NOMO-1 treated with DMSO at 0.1 percent for 48 hours (cell line): Measurements from ENCODE around the gene ALOX12B.
A peak's percentile ranks its signal among the peaks of the same experiment; 100 is the strongest.
"Not testable (repeated sequence)": the region's sequence is repeated elsewhere in the genome, so short reads cannot be mapped to it uniquely, and the experiment has no call there.

ENCODE experiments used
- DNase-seq: peaks from one replicate; lab custom pipeline; 2025; ENCODE audit not compliant: unreplicated experiment; lab: John Stamatoyannopoulos, UW

ALOX12B gene

GRCh38 chr17:8118769-8119580 is 31.5 kb upstream of the ALOX12B start:
- peak; percentile 63 for DNase-seq

GRCh38 chr17:8117980-8118768 is 30.7 kb upstream of the ALOX12B start, which contains the start of gene ALOXE3:
Gene ALOXE3 (minus strand): TSS chr17:8118514. CDS start chr17:8117990, 524 bp downstream.
- DNase-seq, result no peak

GRCh38 chr17:8117367-8117979 is 30.0 kb upstream of the ALOX12B start:
- no peak for DNase-seq

DNA sequence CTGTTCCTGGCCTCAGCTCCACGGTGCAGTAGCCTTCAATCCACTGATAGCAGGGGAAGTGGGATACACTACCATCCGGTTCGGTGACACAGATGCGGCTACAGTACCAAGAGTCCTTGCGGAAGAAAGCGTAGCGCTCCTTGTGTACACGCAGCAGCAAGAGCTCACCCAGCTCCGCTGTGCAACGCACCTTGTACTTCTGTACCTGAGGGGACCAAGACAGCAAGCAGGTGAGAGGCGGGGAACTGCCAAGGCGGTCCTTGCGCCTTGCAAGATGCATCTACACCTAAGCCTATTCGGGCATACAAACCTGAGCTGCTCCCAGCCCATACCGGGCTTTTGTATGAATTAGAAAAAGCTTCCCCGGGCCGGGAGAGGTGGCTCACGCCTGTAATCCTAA is 29.3 kb upstream of the ALOX12B start:
- no peak for DNase-seq

GRCh38 chr17:8110907-8111306 is 23.4 kb upstream of the ALOX12B start:
- no peak for DNase-seq

DNA sequence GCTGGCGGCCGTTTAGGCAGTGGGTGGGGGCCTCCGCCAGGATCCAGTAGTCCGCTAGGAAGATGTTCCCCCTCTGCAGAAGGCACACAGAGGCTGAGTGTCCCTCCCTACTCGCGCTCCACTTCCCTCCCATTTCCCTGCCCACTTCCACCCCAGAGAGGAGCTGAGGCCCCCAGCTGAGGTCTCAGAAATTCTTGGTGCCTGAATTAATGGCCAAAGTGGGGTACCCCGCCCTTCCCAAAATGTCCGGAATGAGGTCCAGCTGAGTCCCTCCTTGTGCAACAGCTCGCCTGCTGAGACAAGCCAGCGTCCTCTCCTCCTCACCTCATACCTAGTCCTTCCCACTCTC is 22.9 kb upstream of the ALOX12B start:
- DNase-seq, result no peak

- DNase-seq, result peak; percentile 17
Measured at GRCh38 chr17:8109661-8110455, 22.3 kb upstream of the ALOX12B start.

- no peak for DNase-seq
Measured at GRCh38 chr17:8108972-8109660, 21.6 kb upstream of the ALOX12B start.

DNA sequence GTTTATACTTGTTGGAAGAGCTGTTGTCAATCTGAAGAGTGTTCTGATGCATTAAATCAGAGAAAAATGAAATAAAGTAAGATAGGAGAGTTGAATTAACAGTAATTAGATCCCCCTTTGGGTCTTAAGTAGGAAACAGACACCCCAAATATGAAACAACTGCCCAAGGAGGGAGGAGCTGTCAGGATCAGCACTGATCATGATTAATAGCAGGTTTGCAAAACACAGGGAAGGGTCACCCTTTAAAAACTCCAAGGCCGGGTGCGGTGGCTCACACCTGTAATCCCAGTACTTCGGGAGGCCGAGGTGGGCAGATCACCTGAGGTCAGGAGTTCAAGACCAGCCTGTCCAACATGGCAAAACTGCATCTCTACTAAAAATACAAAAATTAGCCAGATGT is 19.5 kb upstream of the ALOX12B start:
- not testable (repeated sequence) for DNase-seq

DNA sequence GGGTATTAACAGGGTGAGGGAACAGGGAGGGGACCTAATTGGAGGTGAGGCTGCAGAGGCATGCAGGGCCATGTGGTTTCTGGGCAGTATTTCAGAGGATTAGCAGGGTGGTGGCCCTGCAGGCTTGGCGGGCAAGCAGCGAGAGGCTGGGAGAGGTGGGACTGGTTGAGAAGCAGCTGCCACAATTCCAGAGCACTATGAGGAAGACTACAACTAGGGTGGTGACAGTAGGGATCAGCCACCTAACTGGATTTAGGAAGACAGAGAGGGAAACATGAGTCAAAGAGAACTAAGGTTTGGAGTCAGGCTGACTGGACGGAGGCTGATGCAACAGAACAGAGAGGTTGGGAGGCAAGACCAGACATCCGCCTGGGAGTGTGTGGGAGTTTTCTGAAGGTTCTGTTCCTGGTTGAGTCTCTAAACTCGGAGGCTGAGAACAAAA is 18.5 kb upstream of the ALOX12B start:
- DNase-seq, result no peak

- DNase-seq, result no peak
Measured at GRCh38 chr17:8104911-8105310, 17.4 kb upstream of the ALOX12B start.

DNA sequence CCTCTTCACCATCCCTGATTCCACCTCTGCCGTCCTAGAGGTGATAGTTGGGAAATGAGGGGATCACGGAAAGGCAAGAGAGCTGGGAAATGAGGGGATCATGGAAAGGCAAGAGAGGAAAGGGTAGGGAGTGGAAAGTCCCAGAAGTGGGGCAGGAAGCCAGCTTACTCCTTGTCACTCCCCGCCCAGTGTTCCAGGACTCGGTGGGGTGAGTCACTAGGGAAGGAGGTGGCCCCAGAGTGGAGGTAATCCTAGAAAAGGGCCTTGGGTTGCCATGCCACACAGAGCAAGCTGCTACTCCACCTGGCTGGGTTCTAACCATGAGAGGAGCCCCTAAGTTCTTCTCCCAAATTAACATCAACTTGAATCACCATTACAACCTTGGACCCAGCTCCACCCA is 16.0 kb upstream of the ALOX12B start:
- DNase-seq, result no peak

- no peak for DNase-seq
Measured at GRCh38 chr17:8101721-8102120, 14.2 kb upstream of the ALOX12B start.

- no peak for DNase-seq
Measured at GRCh38 chr17:8100763-8101162, 13.2 kb upstream of the ALOX12B start.

GRCh38 chr17:8100111-8100510 is 12.6 kb upstream of the ALOX12B start:
- no peak for DNase-seq

DNA sequence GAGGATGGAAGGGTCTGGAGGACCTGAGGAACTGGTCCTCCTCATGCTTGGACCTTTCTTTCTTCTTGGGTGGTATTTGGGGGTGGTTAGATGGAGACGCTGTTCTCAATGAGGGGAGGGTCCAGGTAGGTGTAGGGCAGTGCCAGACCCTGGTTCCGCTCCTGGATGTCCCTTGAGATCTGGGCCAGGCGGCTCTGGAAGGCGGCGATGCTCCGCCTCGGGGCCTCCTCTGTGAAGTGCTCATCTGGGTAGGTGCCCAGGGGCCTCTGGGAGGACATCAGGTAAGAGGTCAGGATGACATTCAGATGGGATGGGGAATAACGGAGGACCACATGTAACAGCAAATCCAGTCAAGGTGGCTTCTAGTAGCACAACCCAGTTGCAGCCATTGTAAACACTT is 9.0 kb upstream of the ALOX12B start:
- no peak for DNase-seq

DNA sequence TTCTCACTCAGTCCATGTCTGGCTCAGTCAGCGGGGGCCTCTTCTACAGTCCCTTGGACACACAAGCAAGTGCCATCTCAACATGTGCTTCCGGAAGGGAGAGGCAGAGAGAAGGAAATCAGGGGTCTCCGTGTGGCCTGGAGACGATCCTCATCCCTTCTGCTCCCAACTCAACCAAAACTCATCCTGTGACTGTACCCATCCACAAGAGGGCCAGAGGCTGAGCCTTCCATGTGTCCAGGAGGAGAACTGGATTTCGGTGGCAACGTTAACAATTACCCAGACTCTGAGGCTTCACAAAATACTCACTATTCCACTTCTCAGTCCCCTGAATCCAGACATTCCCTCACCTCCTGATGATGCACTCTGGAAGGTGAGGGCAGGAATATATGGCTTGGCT is 7.8 kb upstream of the ALOX12B start:
- no peak for DNase-seq

GRCh38 chr17:8091033-8091687 is 3.6 kb upstream of the ALOX12B start:
- DNase-seq, result peak; percentile 9

GRCh38 chr17:8089728-8090127 is 2.2 kb upstream of the ALOX12B start:
- no peak for DNase-seq

DNA sequence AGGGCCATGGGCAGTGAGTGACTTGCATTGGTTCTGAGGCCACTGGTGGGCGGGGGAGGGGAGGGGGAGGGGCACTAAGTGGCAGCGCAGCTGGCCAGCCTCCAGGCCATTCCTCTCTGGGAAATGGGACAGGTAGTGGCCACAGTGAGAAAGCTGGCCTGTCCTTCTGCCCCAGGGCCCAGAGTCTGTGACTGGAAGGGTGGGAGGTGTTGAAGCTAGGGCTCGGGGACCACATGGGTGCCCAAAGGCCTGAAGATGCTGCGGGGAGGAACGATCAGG is 375 bp upstream of the ALOX12B start:
- DNase-seq, result no peak
